Activated T-cell treated with anti-CD3 and anti-CD28 coated beads, Interleukin-2, amount 50 U/mL, for 72 hours (primary cell): ENCODE data around the gene SMYD3. TPM values are rescaled to one million over a fixed set of nuclear protein-coding genes. Genes with fewer than 3 reads are reported as not detected.

Experiments
- ATAC-seq, 2 donors: fragments of 150-1000 bp; cut with Tn5 transposase; replicated peaks in 1 of 2; 2 replicates each; pipeline ENCODE4 v1.10.0; 2021; ENCODE audit warnings: moderate library complexity in 2 of 2, mild to moderate bottlenecking in 1 of 2
- DNase-seq, 2 donors: peaks; one replicate each; pipeline ENCODE4 v3.0.0; 2021 to 2022; ENCODE audit warnings: mixed read lengths in 1 of 2
- H3K27ac Mint-ChIP-seq: one replicate; pipeline ENCODE4 v1.8.0; 2022; ENCODE audit warnings: mild to moderate bottlenecking, moderate library complexity, mixed read lengths
- H3K27me3 Mint-ChIP-seq: one replicate; pipeline ENCODE4 v1.8.0; 2022; ENCODE audit warnings: low read depth, mixed read lengths
- H3K36me3 Mint-ChIP-seq, 2 donors: one replicate each; pipeline ENCODE4 v1.8.0; 2022; ENCODE audit warnings: mixed read lengths in 2 of 2, mild to moderate bottlenecking in 1 of 2; ENCODE audit not compliant: insufficient read depth in 2 of 2
- H3K4me1 Mint-ChIP-seq: one replicate; pipeline ENCODE4 v1.8.0; 2022; ENCODE audit warnings: low read depth, mixed read lengths
- H3K4me3 Mint-ChIP-seq, 2 donors: one replicate each; pipeline ENCODE4 v1.8.0; 2022; ENCODE audit warnings: mild to moderate bottlenecking in 2 of 2, mixed read lengths in 2 of 2, moderate library complexity in 2 of 2
- H3K9me3 Mint-ChIP-seq, 2 donors: one replicate each; pipeline ENCODE4 v1.8.0; 2022; ENCODE audit warnings: mixed read lengths in 2 of 2
- total RNA-seq, 2 donors: library from RNA; stranded (reverse); gene quantifications; one replicate each; pipeline ENCODE4 v1.2.3, GENCODE V29; 2022

The SMYD3 gene
- total RNA-seq, 2 donors from 2014 or later = 19.1 to 21.0 TPM

- Mint-ChIP-seq H3K36me3 (no peaks in the 10 kb centered on the region), H3K27me3 (no peaks in the 10 kb centered on the region), H3K4me3 (no peak overlapping the region), H3K27ac (peak overlapping the region; percentile 78), H3K9me3 (no peaks in the 10 kb centered on the region), H3K4me1 (no peaks in the 10 kb centered on the region)
- ATAC-seq (no peak), DNase-seq (no peak)
Observed at GRCh38 chr1:245999697-246000637, 507.1 kb downstream of the SMYD3 start.

GRCh38 chr1:245997471-245998258 is 509.4 kb downstream of the SMYD3 start:
- H3K4me1 Mint-ChIP-seq = no peaks in the 10 kb centered on the region
- no peaks in the 10 kb centered on the region for H3K36me3 Mint-ChIP-seq
- DNase-seq (no peak), ATAC-seq (no peak)
- no peak overlapping the region for H3K4me3 Mint-ChIP-seq
- H3K27me3 Mint-ChIP-seq = no peaks in the 10 kb centered on the region
- H3K9me3 Mint-ChIP-seq = no peaks in the 10 kb centered on the region
- H3K27ac Mint-ChIP-seq = no peak overlapping the region

GRCh38 chr1:245996811-245997210 is 510.3 kb downstream of the SMYD3 start:
- no peaks in the 10 kb centered on the region for H3K9me3 Mint-ChIP-seq
- no peak overlapping the region for H3K27ac Mint-ChIP-seq
- DNase-seq = no peak
- no peaks in the 10 kb centered on the region for H3K36me3 Mint-ChIP-seq
- no peaks in the 10 kb centered on the region for H3K4me1 Mint-ChIP-seq
- H3K4me3 Mint-ChIP-seq = no peak overlapping the region
- no peak for ATAC-seq
- H3K27me3 Mint-ChIP-seq = no peaks in the 10 kb centered on the region

- ATAC-seq = no peak
Observed at GRCh38 chr1:245995474-245995873, 511.6 kb downstream of the SMYD3 start.

GRCh38 chr1:245991266-245991665 is 515.8 kb downstream of the SMYD3 start:
- Mint-ChIP-seq H3K36me3 (no peaks in the 10 kb centered on the region), H3K4me1 (peaks cover 6% of the 10 kb centered on the region), H3K27me3 (no peaks in the 10 kb centered on the region), H3K9me3 (peaks cover 0 to 2% of the 10 kb centered on the region in 2 donors), H3K27ac (no peak overlapping the region), H3K4me3 (no peak overlapping the region)
- ATAC-seq (no peak), DNase-seq (no peak)

More at GRCh38 chr1:245995474-245995873, 511.6 kb downstream of the SMYD3 start:
- no peak for DNase-seq
- Mint-ChIP-seq H3K36me3 (no peaks in the 10 kb centered on the region), H3K4me1 (no peaks in the 10 kb centered on the region), H3K4me3 (no peak overlapping the region), H3K27me3 (no peaks in the 10 kb centered on the region), H3K27ac (no peak overlapping the region), H3K9me3 (no peaks in the 10 kb centered on the region)

GRCh38 chr1:245990315-245991022 is 516.6 kb downstream of the SMYD3 start:
- Mint-ChIP-seq H3K4me1 (peaks cover 6% of the 10 kb centered on the region), H3K4me3 (no peak overlapping the region), H3K36me3 (no peaks in the 10 kb centered on the region), H3K9me3 (peaks cover 0 to 2% of the 10 kb centered on the region in 2 donors), H3K27ac (no peak overlapping the region), H3K27me3 (no peaks in the 10 kb centered on the region)
- no peak for ATAC-seq
- no peak for DNase-seq

GRCh38 chr1:245988393-245989078 is 518.5 kb downstream of the SMYD3 start:
- H3K27me3 Mint-ChIP-seq = no peaks in the 10 kb centered on the region
- ATAC-seq (no peak), DNase-seq (no peak)
- H3K4me1 Mint-ChIP-seq = peaks cover 19% of the 10 kb centered on the region
- no peaks in the 10 kb centered on the region for H3K36me3 Mint-ChIP-seq
- no peak overlapping the region for H3K4me3 Mint-ChIP-seq
- H3K9me3 Mint-ChIP-seq = peaks cover 0 to 2% of the 10 kb centered on the region in 2 donors
- no peak overlapping the region for H3K27ac Mint-ChIP-seq

- ATAC-seq = no peak
- no peak overlapping the region for H3K4me3 Mint-ChIP-seq
Observed at GRCh38 chr1:245987997-245988392, 519.1 kb downstream of the SMYD3 start.

GRCh38 chr1:245987577-245987976 is 519.5 kb downstream of the SMYD3 start:
- Mint-ChIP-seq H3K4me1 (peaks cover 19% of the 10 kb centered on the region), H3K9me3 (peaks cover 0 to 2% of the 10 kb centered on the region in 2 donors), H3K27ac (no peak overlapping the region), H3K27me3 (no peaks in the 10 kb centered on the region), H3K4me3 (no peak overlapping the region), H3K36me3 (no peaks in the 10 kb centered on the region)
- DNase-seq (no peak), ATAC-seq (no peak)

More at GRCh38 chr1:245987997-245988392, 519.1 kb downstream of the SMYD3 start:
- Mint-ChIP-seq H3K27ac (no peak overlapping the region), H3K4me1 (peaks cover 19% of the 10 kb centered on the region), H3K9me3 (peaks cover 0 to 2% of the 10 kb centered on the region in 2 donors), H3K27me3 (no peaks in the 10 kb centered on the region), H3K36me3 (no peaks in the 10 kb centered on the region)
- no peak for DNase-seq

- no peak for ATAC-seq
- no peak overlapping the region for H3K27ac Mint-ChIP-seq
Observed at GRCh38 chr1:245987219-245987545, 519.9 kb downstream of the SMYD3 start.

GRCh38 chr1:245986404-245987218 is 520.5 kb downstream of the SMYD3 start:
- no peak overlapping the region for H3K4me3 Mint-ChIP-seq
- H3K4me1 Mint-ChIP-seq = peaks cover 19% of the 10 kb centered on the region
- H3K27ac Mint-ChIP-seq = no peak overlapping the region
- ATAC-seq (no peak), DNase-seq (no peak)
- no peaks in the 10 kb centered on the region for H3K36me3 Mint-ChIP-seq
- peaks cover 0 to 2% of the 10 kb centered on the region in 2 donors for H3K9me3 Mint-ChIP-seq
- H3K27me3 Mint-ChIP-seq = no peaks in the 10 kb centered on the region

More at GRCh38 chr1:245987219-245987545, 519.9 kb downstream of the SMYD3 start:
- no peaks in the 10 kb centered on the region for H3K36me3 Mint-ChIP-seq
- DNase-seq = no peak
- peaks cover 19% of the 10 kb centered on the region for H3K4me1 Mint-ChIP-seq
- H3K9me3 Mint-ChIP-seq = peaks cover 0 to 2% of the 10 kb centered on the region in 2 donors
- no peak overlapping the region for H3K4me3 Mint-ChIP-seq
- H3K27me3 Mint-ChIP-seq = no peaks in the 10 kb centered on the region
